GM18907 (cell line): ENCODE measurements around the gene CCL23.
"Not testable (repeated sequence)": the region's sequence is repeated elsewhere in the genome, so short reads cannot be mapped to it uniquely, and the experiment has no call there.

Source experiments
- ATAC-seq: cut with Tn5 transposase; IDR thresholded peaks from one replicate; pipeline ENCODE4 v1.9.1; 2021; ENCODE audit warnings: mild to moderate bottlenecking, moderate library complexity; ENCODE audit not compliant: unreplicated experiment

Gene CCL23

GRCh38 chr17:36017799-36018198, at the start of gene CCL23:
TSS of gene CCL23 (minus strand) at chr17:36017972. CDS start at chr17:36017897, 75 bp downstream.
- no peak for ATAC-seq

- no peak for ATAC-seq
Measured at GRCh38 chr17:36066365-36066985, 48.7 kb upstream of the CCL23 start.

GRCh38 chr17:36063786-36064541, 46.2 kb upstream of the CCL23 start, which contains the start of gene CCL18:
TSS of gene CCL18 (plus strand) at chr17:36064272. CDS start at chr17:36064343, 71 bp downstream.
- ATAC-seq = no peak

- no peak for ATAC-seq
Measured at GRCh38 chr17:36060816-36061215, 43.0 kb upstream of the CCL23 start.

- ATAC-seq = no peak
Measured at GRCh38 chr17:36059406-36059805, 41.6 kb upstream of the CCL23 start.

GRCh38 chr17:36057911-36058310, 40.1 kb upstream of the CCL23 start:
- ATAC-seq = no peak

- no peak for ATAC-seq
Measured at GRCh38 chr17:36055921-36056520, 38.2 kb upstream of the CCL23 start.

- ATAC-seq = no peak
Measured at GRCh38 chr17:36055171-36055570, 37.4 kb upstream of the CCL23 start.

- ATAC-seq = no peak
Measured at GRCh38 chr17:36049643-36050042, 31.9 kb upstream of the CCL23 start.

- no peak for ATAC-seq
Measured at GRCh38 chr17:36048066-36048465, 30.3 kb upstream of the CCL23 start.

- no peak for ATAC-seq
Measured at GRCh38 chr17:36036235-36036634, 18.5 kb upstream of the CCL23 start.

- ATAC-seq = no peak
Measured at GRCh38 chr17:36034127-36034526, 16.4 kb upstream of the CCL23 start.

GRCh38 chr17:36030956-36031355, 13.2 kb upstream of the CCL23 start:
- ATAC-seq = no peak

- ATAC-seq = no peak
Measured at GRCh38 chr17:36027761-36028160, 10.0 kb upstream of the CCL23 start.

GRCh38 chr17:36024106-36024869, 6.5 kb upstream of the CCL23 start:
- ATAC-seq = no peak

- no peak for ATAC-seq
Measured at GRCh38 chr17:36019423-36019822, 1.7 kb upstream of the CCL23 start.

GRCh38 chr17:36016555-36016954, 1.2 kb downstream of the CCL23 start:
- no peak for ATAC-seq

- not testable (repeated sequence) for ATAC-seq
Measured at GRCh38 chr17:36015895-36016294, 1.9 kb downstream of the CCL23 start.

- ATAC-seq = no peak
Measured at GRCh38 chr17:36014946-36015345, 2.8 kb downstream of the CCL23 start.

- no peak for ATAC-seq
Measured at GRCh38 chr17:36011201-36011600, 6.6 kb downstream of the CCL23 start.

- no peak for ATAC-seq
Measured at GRCh38 chr17:36008998-36009665, 8.6 kb downstream of the CCL23 start.
